GM10248 (cell line): ENCODE data around the gene ABHD2.

ENCODE experiments used
- CTCF ChIA-PET: fragments of 300-600 bp; sonication (Branson Sonifier 250); formaldehyde crosslinking; extraction: SDS; loops from one replicate; lab custom pipeline; 2021; ENCODE audit warnings: antibody characterized with exemption; lab: Yijun Ruan, JAX
- POLR2A ChIA-PET: fragments of 350-650 bp; sonication (Branson Sonifier 250); formaldehyde crosslinking; extraction: SDS; loops from one replicate; lab custom pipeline; 2020; ENCODE audit warnings: antibody characterized with exemption; lab: Yijun Ruan, JAX
- DNase-seq: peaks from one replicate; pipeline ENCODE4 v3.0.0; 2012; ENCODE audit errors: extremely low spot score
- CTCF ChIP-seq: IDR thresholded peaks from 2 replicates; pipeline ENCODE4 v1.5.1; 2012; ENCODE audit warnings: mild to moderate bottlenecking, low read depth; ENCODE audit errors: extremely low read depth, missing control alignments, control extremely low read depth

The ABHD2 gene

GRCh38 chr15:89109238-89109637 lies 21.0 kb downstream of the ABHD2 start:
- ChIA-PET CTCF (interaction anchor here (0.9 to 1.7 kb wide), 6 partner anchors 11 to 62 kb away, joined by 3 to 5 read pairs (median 4); no protein-coding TSS in a partner anchor), POLR2A (no interaction called here)
- DNase-seq = no peak

GRCh38 chr15:89110060-89110459 lies 21.8 kb downstream of the ABHD2 start:
- no peak for TF ChIP-seq CTCF
- POLR2A ChIA-PET = no interaction called here
- CTCF ChIA-PET = interaction anchor here (2.6 to 12.0 kb wide), 3 partner anchors 11 to 30 kb away, joined by 6 to 123 read pairs (median 15); no protein-coding TSS in a partner anchor
- no peak for DNase-seq

More at GRCh38 chr15:89109238-89109637, 21.0 kb downstream of the ABHD2 start:
- TF ChIP-seq CTCF = no peak

GRCh38 chr15:89111352-89111751 lies 23.1 kb downstream of the ABHD2 start:
- no peak for DNase-seq
- no peak for TF ChIP-seq CTCF
- POLR2A ChIA-PET = no interaction called here
- CTCF ChIA-PET = interaction anchor here (1.5 to 12.0 kb wide), 8 partner anchors 10 to 96 kb away, joined by 6 to 123 read pairs (median 12); no protein-coding TSS in a partner anchor

GRCh38 chr15:89111961-89112340 lies 23.7 kb downstream of the ABHD2 start:
- no peak for DNase-seq
- no peak for TF ChIP-seq CTCF
- ChIA-PET CTCF (interaction anchor here (0.8 to 12.0 kb wide), 11 partner anchors 9 to 95 kb away, joined by 3 to 123 read pairs (median 7); no protein-coding TSS in a partner anchor), POLR2A (no interaction called here)

- TF ChIP-seq CTCF = no peak
- peak; percentile 60 for DNase-seq
- ChIA-PET POLR2A (interaction anchor here (0.5 kb wide), 1 partner anchor 19 kb away, joined by 3 read pairs; no protein-coding TSS in a partner anchor), CTCF (interaction anchor here (0.8 to 12.0 kb wide), 12 partner anchors 8 to 94 kb away, joined by 3 to 123 read pairs (median 6); no protein-coding TSS in a partner anchor)
Measured at GRCh38 chr15:89112341-89112971, 24.2 kb downstream of the ABHD2 start.

- no peak for DNase-seq
- CTCF ChIA-PET = interaction anchor here (1.0 to 12.0 kb wide), 12 partner anchors 8 to 93 kb away, joined by 3 to 123 read pairs (median 6); partner anchors contain the start of gene ABHD2
- POLR2A ChIA-PET = no interaction called here
- no peak for TF ChIP-seq CTCF
Measured at GRCh38 chr15:89113296-89114024, 25.2 kb downstream of the ABHD2 start.
